Measurements from ENCODE around the gene ABCD3.
"Not testable (repeated sequence)": the region's sequence is repeated elsewhere in the genome, so short reads cannot be mapped to it uniquely, and the experiment has no call there.

Gene ABCD3

GRCh38 chr1:94551449-94551848, 133.3 kb downstream of the ABCD3 start:
- Histone ChIP-seq H3K4me3 (ENCODE audit: low read length in 2 of 2) (no peak overlapping the region), H3K9me3 (ENCODE audit: control insufficient read depth in 2 of 2, low read length in 2 of 2) (no peaks in the 10 kb centered on the region), H3K9ac (ENCODE audit: low read length in 2 of 2) (no peak overlapping the region), H3K36me3 (ENCODE audit: control insufficient read depth in 2 of 2, insufficient read depth in 2 of 2, low read length in 2 of 2) (no peaks in the 10 kb centered on the region), H3K27me3 (ENCODE audit: control insufficient read depth in 1 of 2, insufficient read depth in 2 of 2, low read length in 2 of 2) (peaks cover 0 to 4% of the 10 kb centered on the region in 2 donors), H3K27ac (ENCODE audit: low read length) (no peak overlapping the region), H3K4me1 (ENCODE audit: control insufficient read depth, insufficient read depth, low read length) (peaks cover 2% of the 10 kb centered on the region)

- Histone ChIP-seq H3K27ac (ENCODE audit: low read length) (no peak overlapping the region), H3K4me1 (ENCODE audit: control insufficient read depth, insufficient read depth, low read length) (peaks cover 2% of the 10 kb centered on the region)
Observed at GRCh38 chr1:94552071-94552586, 133.9 kb downstream of the ABCD3 start.

GRCh38 chr1:94553323-94553730, 135.1 kb downstream of the ABCD3 start:
- no peak overlapping the region for H3K9ac ChIP-seq (ENCODE audit: low read length in 2 of 2)
- no peak overlapping the region for H3K4me3 ChIP-seq (ENCODE audit: low read length in 2 of 2)
- H3K36me3 ChIP-seq (ENCODE audit: control insufficient read depth in 2 of 2, insufficient read depth in 2 of 2, low read length in 2 of 2) = no peaks in the 10 kb centered on the region
- H3K4me1 ChIP-seq (ENCODE audit: control insufficient read depth, insufficient read depth, low read length) = peaks cover 2% of the 10 kb centered on the region
- H3K27ac ChIP-seq (ENCODE audit: low read length) = no peak overlapping the region
- H3K9me3 ChIP-seq (ENCODE audit: control insufficient read depth in 2 of 2, low read length in 2 of 2) = no peaks in the 10 kb centered on the region
- H3K27me3 ChIP-seq (ENCODE audit: control insufficient read depth in 1 of 2, insufficient read depth in 2 of 2, low read length in 2 of 2) = no peaks in the 10 kb centered on the region

More at GRCh38 chr1:94552071-94552586, 133.9 kb downstream of the ABCD3 start:
- H3K9ac ChIP-seq (ENCODE audit: low read length in 2 of 2) = no peak overlapping the region
- H3K36me3 ChIP-seq (ENCODE audit: control insufficient read depth in 2 of 2, insufficient read depth in 2 of 2, low read length in 2 of 2) = no peaks in the 10 kb centered on the region
- H3K4me3 ChIP-seq (ENCODE audit: low read length in 2 of 2) = no peak overlapping the region
- no peaks in the 10 kb centered on the region for H3K27me3 ChIP-seq (ENCODE audit: control insufficient read depth in 1 of 2, insufficient read depth in 2 of 2, low read length in 2 of 2)
- H3K9me3 ChIP-seq (ENCODE audit: control insufficient read depth in 2 of 2, low read length in 2 of 2) = no peaks in the 10 kb centered on the region

- Histone ChIP-seq H3K9ac (ENCODE audit: low read length in 2 of 2) (no peak overlapping the region), H3K36me3 (ENCODE audit: control insufficient read depth in 2 of 2, insufficient read depth in 2 of 2, low read length in 2 of 2) (no peaks in the 10 kb centered on the region), H3K9me3 (ENCODE audit: control insufficient read depth in 2 of 2, low read length in 2 of 2) (no peaks in the 10 kb centered on the region), H3K4me1 (ENCODE audit: control insufficient read depth, insufficient read depth, low read length) (peaks cover 2% of the 10 kb centered on the region), H3K27ac (ENCODE audit: low read length) (no peak overlapping the region), H3K4me3 (ENCODE audit: low read length in 2 of 2) (no peak overlapping the region), H3K27me3 (ENCODE audit: control insufficient read depth in 1 of 2, insufficient read depth in 2 of 2, low read length in 2 of 2) (no peaks in the 10 kb centered on the region)
Observed at GRCh38 chr1:94553931-94554330, 135.7 kb downstream of the ABCD3 start.

GRCh38 chr1:94554580-94554979, 136.4 kb downstream of the ABCD3 start:
- Histone ChIP-seq H3K9me3 (ENCODE audit: control insufficient read depth in 2 of 2, low read length in 2 of 2) (no peaks in the 10 kb centered on the region), H3K4me3 (ENCODE audit: low read length in 2 of 2) (no peak overlapping the region), H3K9ac (ENCODE audit: low read length in 2 of 2) (no peak overlapping the region), H3K27me3 (ENCODE audit: control insufficient read depth in 1 of 2, insufficient read depth in 2 of 2, low read length in 2 of 2) (no peaks in the 10 kb centered on the region), H3K27ac (ENCODE audit: low read length) (no peak overlapping the region), H3K36me3 (ENCODE audit: control insufficient read depth in 2 of 2, insufficient read depth in 2 of 2, low read length in 2 of 2) (no peaks in the 10 kb centered on the region), H3K4me1 (ENCODE audit: control insufficient read depth, insufficient read depth, low read length) (peaks cover 2% of the 10 kb centered on the region)

GRCh38 chr1:94555091-94555490, 136.9 kb downstream of the ABCD3 start:
- Histone ChIP-seq H3K9ac (ENCODE audit: low read length in 2 of 2) (no peak overlapping the region), H3K4me1 (ENCODE audit: control insufficient read depth, insufficient read depth, low read length) (peaks cover 2% of the 10 kb centered on the region), H3K27me3 (ENCODE audit: control insufficient read depth in 1 of 2, insufficient read depth in 2 of 2, low read length in 2 of 2) (no peaks in the 10 kb centered on the region), H3K36me3 (ENCODE audit: control insufficient read depth in 2 of 2, insufficient read depth in 2 of 2, low read length in 2 of 2) (no peaks in the 10 kb centered on the region), H3K9me3 (ENCODE audit: control insufficient read depth in 2 of 2, low read length in 2 of 2) (no peaks in the 10 kb centered on the region), H3K4me3 (ENCODE audit: low read length in 2 of 2) (no peak overlapping the region), H3K27ac (ENCODE audit: low read length) (no peak overlapping the region)

- Histone ChIP-seq H3K27me3 (ENCODE audit: control insufficient read depth in 1 of 2, insufficient read depth in 2 of 2, low read length in 2 of 2) (no peaks in the 10 kb centered on the region), H3K27ac (ENCODE audit: low read length) (no peak overlapping the region), H3K9me3 (ENCODE audit: control insufficient read depth in 2 of 2, low read length in 2 of 2) (no peaks in the 10 kb centered on the region), H3K4me1 (ENCODE audit: control insufficient read depth, insufficient read depth, low read length) (no peaks in the 10 kb centered on the region), H3K36me3 (ENCODE audit: control insufficient read depth in 2 of 2, insufficient read depth in 2 of 2, low read length in 2 of 2) (no peaks in the 10 kb centered on the region), H3K9ac (ENCODE audit: low read length in 2 of 2) (no peak overlapping the region), H3K4me3 (ENCODE audit: low read length in 2 of 2) (no peak overlapping the region)
Observed at GRCh38 chr1:94559921-94560320, 141.7 kb downstream of the ABCD3 start.

- no peaks in the 10 kb centered on the region for H3K36me3 ChIP-seq (ENCODE audit: control insufficient read depth in 2 of 2, insufficient read depth in 2 of 2, low read length in 2 of 2)
- H3K27ac ChIP-seq (ENCODE audit: low read length) = no peak overlapping the region
Observed at GRCh38 chr1:94560333-94560732, 142.1 kb downstream of the ABCD3 start.

GRCh38 chr1:94562519-94563260, 144.5 kb downstream of the ABCD3 start:
- H3K27me3 ChIP-seq (ENCODE audit: control insufficient read depth in 1 of 2, insufficient read depth in 2 of 2, low read length in 2 of 2) = no peaks in the 10 kb centered on the region
- H3K27ac ChIP-seq (ENCODE audit: low read length) = no peak overlapping the region
- H3K9me3 ChIP-seq (ENCODE audit: control insufficient read depth in 2 of 2, low read length in 2 of 2) = no peaks in the 10 kb centered on the region
- H3K4me1 ChIP-seq (ENCODE audit: control insufficient read depth, insufficient read depth, low read length) = no peaks in the 10 kb centered on the region
- no peaks in the 10 kb centered on the region for H3K36me3 ChIP-seq (ENCODE audit: control insufficient read depth in 2 of 2, insufficient read depth in 2 of 2, low read length in 2 of 2)
- H3K4me3 ChIP-seq (ENCODE audit: low read length in 2 of 2) = no peak overlapping the region
- H3K9ac ChIP-seq (ENCODE audit: low read length in 2 of 2) = no peak overlapping the region

More at GRCh38 chr1:94560333-94560732, 142.1 kb downstream of the ABCD3 start:
- Histone ChIP-seq H3K27me3 (ENCODE audit: control insufficient read depth in 1 of 2, insufficient read depth in 2 of 2, low read length in 2 of 2) (no peaks in the 10 kb centered on the region), H3K4me3 (ENCODE audit: low read length in 2 of 2) (no peak overlapping the region), H3K9ac (ENCODE audit: low read length in 2 of 2) (no peak overlapping the region), H3K4me1 (ENCODE audit: control insufficient read depth, insufficient read depth, low read length) (no peaks in the 10 kb centered on the region), H3K9me3 (ENCODE audit: control insufficient read depth in 2 of 2, low read length in 2 of 2) (no peaks in the 10 kb centered on the region)

GRCh38 chr1:94565901-94566300, 147.7 kb downstream of the ABCD3 start:
- H3K4me3 ChIP-seq (ENCODE audit: low read length in 2 of 2) = no peak overlapping the region
- H3K9ac ChIP-seq (ENCODE audit: low read length in 2 of 2) = no peak overlapping the region
- no peaks in the 10 kb centered on the region for H3K4me1 ChIP-seq (ENCODE audit: control insufficient read depth, insufficient read depth, low read length)
- no peaks in the 10 kb centered on the region for H3K9me3 ChIP-seq (ENCODE audit: control insufficient read depth in 2 of 2, low read length in 2 of 2)
- H3K36me3 ChIP-seq (ENCODE audit: control insufficient read depth in 2 of 2, insufficient read depth in 2 of 2, low read length in 2 of 2) = no peaks in the 10 kb centered on the region
- H3K27me3 ChIP-seq (ENCODE audit: control insufficient read depth in 1 of 2, insufficient read depth in 2 of 2, low read length in 2 of 2) = no peaks in the 10 kb centered on the region
- H3K27ac ChIP-seq (ENCODE audit: low read length) = no peak overlapping the region

- not testable (repeated sequence) for H3K4me3 ChIP-seq (ENCODE audit: low read length in 2 of 2); H3K36me3 ChIP-seq (ENCODE audit: control insufficient read depth in 2 of 2, insufficient read depth in 2 of 2, low read length in 2 of 2); H3K9me3 ChIP-seq (ENCODE audit: control insufficient read depth in 2 of 2, low read length in 2 of 2); H3K9ac ChIP-seq (ENCODE audit: low read length in 2 of 2); H3K4me1 ChIP-seq (ENCODE audit: control insufficient read depth, insufficient read depth, low read length); H3K27me3 ChIP-seq (ENCODE audit: control insufficient read depth in 1 of 2, insufficient read depth in 2 of 2, low read length in 2 of 2); H3K27ac ChIP-seq (ENCODE audit: low read length)
Observed at GRCh38 chr1:94566436-94566835, 148.2 kb downstream of the ABCD3 start.
